GM18520 (cell line): ENCODE data around the gene ADTRP.

Experiments
- ATAC-seq: cut with Tn5 transposase; IDR thresholded peaks from one replicate; pipeline ENCODE4 v1.9.1; 2021; ENCODE audit not compliant: unreplicated experiment

The ADTRP gene

DNA sequence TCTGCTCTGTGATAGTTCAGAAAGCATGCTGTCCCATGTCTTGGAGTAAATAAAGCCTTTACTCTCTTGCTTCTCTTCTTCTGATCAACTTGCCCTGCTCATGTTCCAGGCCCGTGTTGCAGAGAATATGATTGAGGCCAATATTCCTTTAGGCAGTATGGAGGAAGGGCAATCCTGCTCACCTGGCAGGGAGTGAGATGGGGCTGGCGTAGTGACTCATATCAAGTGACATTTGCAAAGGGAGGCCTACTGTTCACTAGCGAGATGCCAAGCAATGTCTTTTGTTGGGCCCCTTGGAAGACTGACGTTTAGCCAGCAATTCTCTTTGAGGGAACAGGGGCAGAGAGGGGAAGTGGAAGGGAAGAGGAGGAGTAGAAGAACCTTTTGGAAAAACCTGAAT lies 19.7 kb downstream of the ADTRP start:
- ATAC-seq: no peak

DNA sequence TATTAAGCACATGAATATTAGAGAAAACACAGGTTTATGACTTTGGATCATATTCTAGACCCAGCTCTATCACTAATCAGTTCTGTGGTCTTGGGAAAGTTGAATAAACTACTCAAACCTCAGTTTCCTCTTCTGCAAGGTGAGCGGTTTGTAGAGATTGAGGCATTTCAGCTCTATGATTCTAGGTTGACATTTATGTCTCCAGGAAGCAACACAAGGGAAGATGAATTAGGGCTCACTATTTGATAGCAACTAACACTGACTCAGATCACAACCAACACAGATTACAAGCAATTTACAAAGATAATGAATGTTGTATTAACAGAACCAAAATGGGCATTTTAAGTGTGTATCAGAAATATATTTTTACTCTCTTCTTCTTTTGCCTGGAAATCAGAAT lies 21.9 kb downstream of the ADTRP start:
- no peak for ATAC-seq

DNA sequence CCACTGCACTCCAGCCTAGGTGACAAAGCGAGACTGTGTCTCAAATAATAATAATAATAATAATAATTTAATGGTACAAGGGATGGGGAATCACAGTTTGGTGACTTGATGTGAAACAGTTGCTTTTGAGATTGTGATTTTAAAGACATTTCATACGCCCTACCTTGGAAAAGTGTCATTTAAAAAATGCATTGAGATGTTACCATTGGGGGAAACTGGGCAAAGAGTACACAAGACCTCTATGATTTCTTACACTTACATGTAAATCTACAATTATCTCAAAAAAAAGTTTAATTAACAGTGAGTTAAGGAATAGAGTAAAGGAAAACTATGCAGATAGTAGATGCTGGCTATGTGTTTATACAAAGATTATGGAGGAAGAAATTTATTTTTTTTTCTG lies 22.3 kb downstream of the ADTRP start:
- no peak for ATAC-seq

- no peak for ATAC-seq
Observed at GRCh38 chr6:11755725-11756124, 22.9 kb downstream of the ADTRP start.

GRCh38 chr6:11754625-11755271 lies 23.9 kb downstream of the ADTRP start:
- ATAC-seq: no peak

- no peak for ATAC-seq
Observed at GRCh38 chr6:11753798-11754197, 24.8 kb downstream of the ADTRP start.

DNA sequence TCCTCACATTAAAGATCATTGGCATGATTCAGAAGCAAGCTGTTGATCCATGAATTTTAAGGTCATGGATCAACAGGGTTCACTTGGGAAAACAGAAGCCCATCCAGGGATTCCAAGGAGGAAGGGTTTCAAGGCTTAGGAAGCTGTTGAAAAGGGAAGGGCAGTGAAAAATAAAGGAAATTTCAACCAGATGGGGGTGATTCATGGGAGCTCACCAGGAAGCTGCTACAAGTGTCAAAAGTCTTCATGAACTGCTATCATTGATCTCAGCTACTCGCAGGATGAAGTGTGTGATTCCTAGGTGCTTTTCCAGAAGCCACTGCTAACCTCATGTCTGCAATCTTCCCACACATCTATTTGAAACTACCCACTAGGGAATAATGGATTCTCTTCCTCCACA lies 26.2 kb downstream of the ADTRP start:
- no peak for ATAC-seq

GRCh38 chr6:11750682-11751081 lies 27.9 kb downstream of the ADTRP start:
- ATAC-seq: no peak

DNA sequence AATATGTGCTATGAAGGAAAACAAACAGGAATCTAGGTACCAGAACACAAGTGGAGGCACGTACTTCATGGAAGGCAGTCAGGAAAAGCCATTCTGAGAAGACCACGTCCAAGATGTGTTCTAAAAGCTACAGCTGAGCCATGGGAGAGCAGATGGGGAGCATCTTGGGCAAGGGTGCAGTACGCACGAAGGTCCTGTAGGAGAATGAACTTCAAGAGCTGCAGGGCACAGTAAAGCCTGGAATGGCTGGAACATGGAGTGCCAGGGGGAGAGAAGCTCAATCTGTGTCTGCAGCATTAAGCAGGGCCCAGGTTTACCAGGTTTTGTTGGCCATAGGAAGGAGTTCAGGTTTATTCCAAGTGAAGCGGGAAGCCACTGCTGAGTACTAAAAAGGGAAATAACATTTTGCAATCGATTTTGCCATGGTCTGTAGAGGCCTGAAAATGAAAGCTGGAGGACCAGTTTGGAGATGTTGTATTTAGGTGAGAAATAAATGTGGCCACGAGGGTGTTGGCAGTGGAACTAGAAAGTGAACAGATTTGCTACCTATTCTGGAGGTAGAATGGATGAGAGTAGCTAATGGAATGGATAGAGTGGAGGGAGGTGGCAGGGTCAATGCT lies 29.9 kb downstream of the ADTRP start:
- ATAC-seq: no peak

DNA sequence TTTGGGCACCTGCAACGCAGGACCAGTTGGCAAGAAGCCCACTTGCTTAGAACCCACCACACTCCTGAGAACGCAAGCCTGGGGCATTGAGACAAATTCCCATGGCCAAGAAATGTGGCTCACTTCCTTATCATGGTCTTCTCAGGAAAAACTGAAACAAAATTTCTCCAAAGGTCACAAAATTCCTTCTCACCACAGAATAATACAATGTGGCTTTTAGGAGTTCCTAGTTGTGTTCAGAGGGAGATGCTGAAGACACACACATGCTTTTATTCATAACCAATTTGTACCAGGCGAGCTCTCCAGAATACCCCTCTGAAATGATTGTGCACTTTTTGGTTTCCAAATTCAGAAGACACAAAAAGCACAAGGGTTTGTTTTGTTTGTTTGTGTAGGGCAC lies 31.6 kb downstream of the ADTRP start:
- ATAC-seq: no peak

DNA sequence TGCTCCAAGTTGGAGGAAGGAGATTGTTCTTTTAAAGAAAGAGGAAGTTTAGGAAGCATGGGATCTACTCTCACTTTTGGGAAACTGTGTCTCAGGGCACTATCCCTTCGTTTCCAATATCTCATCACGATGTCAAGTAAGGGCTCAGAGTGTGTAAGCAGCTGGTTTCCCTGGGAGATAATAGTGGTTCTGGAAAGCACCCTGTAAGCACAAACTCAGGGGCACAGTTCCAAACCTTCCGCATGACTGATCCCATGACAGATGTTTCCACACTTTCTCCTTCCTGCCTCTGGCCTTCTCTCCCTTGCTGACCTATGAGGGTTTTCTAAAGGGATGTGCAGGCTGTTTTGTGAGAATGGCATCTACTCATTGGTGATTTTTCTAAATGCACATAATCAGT lies 33.9 kb downstream of the ADTRP start:
- ATAC-seq: no peak

GRCh38 chr6:11744101-11744500 lies 34.5 kb downstream of the ADTRP start:
- no peak for ATAC-seq

- ATAC-seq: no peak
Observed at GRCh38 chr6:11740875-11741274, 37.7 kb downstream of the ADTRP start.

DNA sequence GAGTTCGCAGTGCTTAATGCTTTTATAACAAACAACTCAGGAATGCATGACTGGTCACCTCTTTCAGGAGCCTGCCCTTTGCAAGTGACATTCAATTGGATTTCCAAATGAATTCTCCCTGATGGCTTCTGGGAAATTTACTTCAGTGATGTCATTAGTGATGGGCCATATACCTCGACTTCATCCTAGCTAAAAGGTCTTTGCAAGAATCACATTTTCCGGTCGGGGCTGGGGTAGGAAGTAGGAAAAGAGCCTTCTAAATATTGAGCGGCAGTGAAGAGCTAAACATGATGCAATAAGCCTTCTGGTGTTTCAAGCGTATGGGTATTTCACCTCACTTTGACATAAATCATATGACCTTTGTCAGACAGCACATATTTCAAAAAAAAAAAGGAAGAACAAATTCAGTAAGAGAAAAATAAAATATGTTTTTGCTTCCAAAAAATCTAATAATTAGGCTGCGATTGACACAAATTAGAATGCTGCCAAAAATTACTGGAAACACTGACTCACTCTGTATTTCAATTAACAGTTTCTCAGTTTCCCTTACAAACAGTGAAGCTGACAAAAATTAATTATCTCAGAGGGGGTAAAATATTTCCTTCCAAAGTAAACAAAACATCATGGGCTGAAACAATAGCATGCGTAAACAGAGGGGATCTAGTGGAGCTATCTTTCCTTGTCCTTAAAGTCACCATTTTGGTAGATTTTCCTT lies 39.8 kb downstream of the ADTRP start:
- ATAC-seq: no peak

- ATAC-seq: no peak
Observed at GRCh38 chr6:11738234-11738633, 40.4 kb downstream of the ADTRP start.

GRCh38 chr6:11736601-11737000 lies 42.0 kb downstream of the ADTRP start:
- no peak for ATAC-seq

DNA sequence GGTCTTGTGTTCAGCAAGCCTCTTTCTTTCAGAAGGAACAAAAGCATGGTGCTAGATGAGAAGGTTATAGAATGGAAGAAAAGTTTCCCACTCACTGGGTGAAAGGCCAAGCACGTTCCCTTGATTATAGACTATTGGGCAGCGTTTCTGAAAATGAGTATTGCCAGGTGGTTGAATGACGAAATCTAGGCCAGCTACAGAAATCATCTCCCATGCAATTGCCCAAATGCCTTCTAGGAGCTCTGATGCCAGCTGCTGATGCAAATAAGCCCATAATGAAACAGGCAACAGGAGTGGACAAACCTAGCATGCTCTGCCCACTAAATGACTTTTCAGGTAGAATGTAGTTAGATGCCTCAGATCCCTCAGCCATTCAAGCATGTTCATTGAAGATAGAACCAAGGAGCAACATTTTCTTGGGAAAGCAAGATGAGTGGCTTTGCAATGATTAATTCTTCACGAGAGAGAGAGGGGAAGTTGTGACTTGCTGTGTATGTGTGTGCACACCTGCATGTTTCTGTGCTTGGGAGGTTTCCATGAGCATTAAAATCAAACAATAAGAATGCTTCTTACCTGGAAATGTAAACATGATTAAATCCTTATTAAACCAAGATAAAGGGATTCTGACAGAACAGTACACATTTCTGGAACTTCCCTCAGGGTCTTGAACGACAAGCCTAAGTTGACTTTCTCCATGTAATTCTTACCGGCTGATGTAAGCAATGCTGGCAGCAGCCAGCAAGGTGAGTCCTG lies 43.6 kb downstream of the ADTRP start:
- ATAC-seq: no peak

DNA sequence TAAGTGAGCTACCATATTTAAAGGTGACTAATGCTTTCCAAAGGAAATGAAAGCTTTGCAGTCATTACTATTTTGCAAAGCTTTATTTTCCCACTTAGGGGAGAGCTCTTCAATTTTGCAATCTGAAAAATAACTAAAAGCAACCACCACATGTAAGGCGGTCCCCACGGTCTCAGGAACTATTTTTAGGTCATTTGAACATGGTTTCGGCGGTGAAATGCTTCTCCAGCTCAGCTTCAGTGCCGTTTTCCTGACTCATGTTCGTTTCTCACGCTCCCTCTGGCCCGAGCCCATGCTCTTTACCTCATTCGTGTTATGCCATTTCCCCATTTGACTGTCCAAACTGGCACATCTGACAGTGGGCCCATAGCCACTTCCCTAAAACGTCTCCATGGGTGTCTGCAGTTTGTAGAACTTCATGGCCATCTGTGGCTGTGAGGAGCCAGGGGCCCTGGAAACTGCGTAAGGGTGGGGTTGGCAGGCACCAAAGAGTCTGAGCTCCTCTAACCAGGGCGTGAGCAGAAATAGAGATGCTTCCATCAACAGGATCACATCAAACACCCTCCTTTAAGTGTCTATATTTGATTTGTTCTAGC lies 46.5 kb downstream of the ADTRP start:
- peak; percentile 56 for ATAC-seq

- no peak for ATAC-seq
Observed at GRCh38 chr6:11731423-11731822, 47.2 kb downstream of the ADTRP start.

- peak; percentile 51 for ATAC-seq
Observed at GRCh38 chr6:11730641-11731040, 48.0 kb downstream of the ADTRP start.

GRCh38 chr6:11729076-11729475 lies 49.5 kb downstream of the ADTRP start:
- no peak for ATAC-seq
